HepG2 (cell line): ENCODE results near the gene ASGR1. TPM values are rescaled to one million over a fixed set of nuclear protein-coding genes. Genes with fewer than 3 reads are reported as not detected.

Source experiments
- ATAC-seq: fragments of 200-7000 bp; cut with Tn5 transposase; 3 replicates; pipeline ENCODE4 v1.9.1; 2020; ENCODE audit warnings: mild to moderate bottlenecking, moderate library complexity
- BruUV-seq: library from RNA; stranded (reverse); fragments of 400-500 nt; replicated peaks from 2 replicates; lab custom pipeline; 2021; lab: Mats Ljungman, UMichigan
- CTCF ChIA-PET: fragments of 300-600 bp; formaldehyde crosslinking; extraction: SDS; loops from one replicate; lab custom pipeline; 2021; ENCODE audit warnings: low total read pairs, inconsistent platforms, low intra/inter-chr PET ratio; lab: Yijun Ruan, JAX
- POLR2A ChIA-PET: fragments of 350-600 bp; sonication (Branson Sonifier 250); formaldehyde crosslinking; loops from one replicate; lab custom pipeline; 2020; ENCODE audit warnings: antibody characterized with exemption, inconsistent platforms; lab: Yijun Ruan, JAX
- DNase-seq: peaks from one replicate; pipeline ENCODE4 v3.0.0-alpha.2; 2015; ENCODE audit warnings: low spot score
- FAIRE-seq: peaks from 3 replicates; lab custom pipeline; 2011; peaks lifted over from hg19 to GRCh38; lab: Jason Lieb, UNC
- H2AFZ ChIP-seq: one replicate; pipeline ENCODE4 v1.6.1; 2011; ENCODE audit warnings: low read length, inconsistent platforms
- H3K27ac ChIP-seq: fragments of 300-600 bp; 3 replicates; pipeline ENCODE4 v1.8.0; 2011; ENCODE audit warnings: mixed run types, mild to moderate bottlenecking, mixed read lengths, low read length, inconsistent platforms; ENCODE audit not compliant: insufficient read depth; ENCODE audit errors: extremely low read length
- H3K27me3 ChIP-seq, 2 experiments: fragments of 200-600 bp in 1 of 2; 2 replicates in 1 of 2; 3 replicates in 1 of 2; pipeline versions ENCODE4 v1.6.0 to v1.8.0; 2011; ENCODE audit warnings: low read length in 2 of 2, mild to moderate bottlenecking in 2 of 2, moderate library complexity in 2 of 2, inconsistent platforms in 1 of 2; ENCODE audit not compliant: insufficient read depth in 2 of 2, control insufficient read depth in 1 of 2
- H3K36me3 ChIP-seq, 2 experiments: fragments of 200-600 bp in 1 of 2; replicated peaks in 1 of 2; 2 replicates in 1 of 2; 3 replicates in 1 of 2; pipeline versions ENCODE4 v1.5.1 to v1.8.0; 2011; ENCODE audit warnings: low read length in 2 of 2, inconsistent platforms in 1 of 2; ENCODE audit not compliant: insufficient read depth in 2 of 2, control insufficient read depth in 1 of 2
- H3K4me1 ChIP-seq: 2 replicates; pipeline ENCODE4 v1.5.1; 2012; ENCODE audit warnings: low read length, inconsistent platforms; ENCODE audit not compliant: insufficient read depth
- H3K4me2 ChIP-seq: 2 replicates; pipeline ENCODE4 v1.6.0; 2011; ENCODE audit warnings: low read depth, low read length, inconsistent platforms
- H3K4me3 ChIP-seq, 3 experiments: fragments of 200-600 bp in 1 of 3; sonication (generic), shearing (Covaris generic) in 1 of 3; replicated peaks in 1 of 3; 2 replicates each; pipeline ENCODE4 v1.5.1; 2011 to 2016; ENCODE audit warnings: low read length in 3 of 3, inconsistent platforms in 2 of 3, low read depth in 2 of 3, mild to moderate bottlenecking in 2 of 3, control low read depth in 1 of 3, mixed read lengths in 1 of 3; ENCODE audit not compliant: insufficient read depth in 1 of 3
- H3K79me2 ChIP-seq: one replicate; pipeline ENCODE4 v1.6.1; 2011; ENCODE audit warnings: low read length, inconsistent platforms; ENCODE audit not compliant: insufficient read depth
- H3K9ac ChIP-seq: 2 replicates; pipeline ENCODE4 v1.6.0; 2011; ENCODE audit warnings: mild to moderate bottlenecking, low read depth, low read length, inconsistent platforms; ENCODE audit not compliant: insufficient read depth
- H3K9me3 ChIP-seq: 2 replicates; pipeline ENCODE4 v1.5.1; 2012; ENCODE audit warnings: mild to moderate bottlenecking, low read length
- H4K20me1 ChIP-seq: 2 replicates; pipeline ENCODE4 v1.6.0; 2011; ENCODE audit warnings: inconsistent platforms, mild to moderate bottlenecking, low read length, moderate library complexity; ENCODE audit not compliant: insufficient read depth
- FIP1L1 ChIP-seq: fragments of 200-400 bp; formaldehyde crosslinking; IDR thresholded peaks from 2 replicates; pipeline ENCODE4 v1.6.1; 2018; ENCODE audit warnings: low read depth, mild to moderate bottlenecking, low read length, moderate library complexity, borderline replicate concordance; ENCODE audit not compliant: insufficient read depth
- GMEB2 ChIP-seq: IDR thresholded peaks from 2 replicates; pipeline ENCODE4 v1.6.1; 2016; ENCODE audit warnings: missing biosample characterization, missing genetic modification reagents, low read depth
- MAX ChIP-seq: IDR thresholded peaks from 2 replicates; pipeline ENCODE4 v1.6.1; 2012; ENCODE audit warnings: inconsistent platforms
- NBN ChIP-seq: fragments of 450-650 bp; conservative IDR thresholded peaks from 2 replicates; pipeline ENCODE4 v1.6.1; 2017
- NCOR1 ChIP-seq: fragments of 200-600 bp; sonication (generic); IDR thresholded peaks from 2 replicates; pipeline ENCODE4 v1.7.0; 2017; ENCODE audit warnings: antibody characterized with exemption, low read length, borderline replicate concordance
- PHB2 ChIP-seq: fragments of 450-650 bp; IDR thresholded peaks from 2 replicates; pipeline ENCODE4 v1.6.1; 2018; ENCODE audit not compliant: partially characterized antibody
- REST ChIP-seq, 2 experiments: IDR thresholded peaks; 2 replicates each; pipeline ENCODE4 v1.6.1; 2011 to 2012; ENCODE audit warnings: low read length in 2 of 2, borderline replicate concordance in 1 of 2, low read depth in 1 of 2, mild to moderate bottlenecking in 1 of 2, moderate library complexity in 1 of 2
- SUZ12 ChIP-seq: fragments of 150-350 bp; IDR thresholded peaks from 2 replicates; pipeline ENCODE4 v1.6.1; 2014; ENCODE audit warnings: low read depth, low read length
- TRIM24 ChIP-seq: sonication (generic); formaldehyde crosslinking; IDR thresholded peaks from 2 replicates; pipeline ENCODE4 v1.8.0; 2022; ENCODE audit warnings: mild to moderate bottlenecking, missing genetic modification reagents
- ZBTB42 ChIP-seq: sonication (generic); formaldehyde crosslinking; IDR thresholded peaks from 2 replicates; pipeline ENCODE4 v1.5.0; 2020; ENCODE audit warnings: mild to moderate bottlenecking, missing genetic modification reagents
- ZNF580 ChIP-seq: IDR thresholded peaks from 2 replicates; pipeline ENCODE4 v1.6.1; 2016; ENCODE audit warnings: low read depth, borderline replicate concordance
- ZNF644 ChIP-seq: IDR thresholded peaks from 2 replicates; pipeline ENCODE4 v1.6.1; 2016; ENCODE audit warnings: low read depth
- ZNF674 ChIP-seq: sonication (generic); formaldehyde crosslinking; IDR thresholded peaks from 2 replicates; pipeline ENCODE4 v1.5.0; 2020; ENCODE audit warnings: low read depth, mild to moderate bottlenecking, missing genetic modification reagents
- ZSCAN30 ChIP-seq: sonication (generic); formaldehyde crosslinking; IDR thresholded peaks from 2 replicates; pipeline ENCODE4 v1.5.0; 2020; ENCODE audit warnings: mild to moderate bottlenecking, missing genetic modification reagents
- WGBS: methylation state at CpG from one replicate; pipeline ENCODE4 v1.1.6; 2017; ENCODE audit warnings: low lambda C conversion rate; 5-methylcytosine and 5-hydroxymethylcytosine counted together
- in situ Hi-C: cut with HindIII; loops from 2 replicates; pipeline ENCODE4 v1.10.0; 2017; ENCODE audit warnings: low pct_unique_long_range_greater_than_20kb; ENCODE audit not compliant: extremely low pct_ligation_motif_present
- intact Hi-C: fragments of 100-400 bp; cut with micrococcal nuclease; formaldehyde crosslinking; loops from one replicate; pipeline ENCODE4 v1.10.0; 2022; ENCODE audit not compliant: unreplicated experiment
- polyA plus RNA-seq, 8 experiments: library from polyadenylated mRNA; depleted of rRNA in 3 of 8; stranded (reverse) in 7 of 8; unstranded in 1 of 8; fragments of >200 nt; fragmentation: Illumina TruSeq in 4 of 8; extraction: Trizol in 4 of 8; gene quantifications; 2 replicates each; pipeline versions ENCODE4 v1.2.1 to v1.2.3, GENCODE V29; 2011 to 2016; ENCODE audit warnings: low read depth in 4 of 8, missing spikeins in 1 of 8, mixed read lengths in 1 of 8; ENCODE audit not compliant: insufficient read depth in 1 of 8
- total RNA-seq, 5 experiments: library from RNA; depleted of rRNA; stranded (reverse); fragments of >200 nt; fragmentation: Illumina TruSeq; extraction: Trizol; gene quantifications; 2 replicates each; pipeline ENCODE4 v1.2.3, GENCODE V29; 2016; ENCODE audit warnings: low read depth in 1 of 5

ASGR1 gene
- total and polyA plus RNA-seq, 2 of the 13 experiments (the other 11 are each of a cell fraction or from before 2014, with no cell fraction given) = 353 to 796 TPM

GRCh38 chr17:7211491-7212273 is 32.5 kb upstream of the ASGR1 start:
- BruUV-seq = no TSS peak
- CTCF ChIA-PET = no interaction called here
- in situ Hi-C loops = no loop called here

More at GRCh38 chr17:7211491-7212273, 32.5 kb upstream of the ASGR1 start:
- DNase-seq (no peak), ATAC-seq (no peak), FAIRE-seq (no peak)
- Histone ChIP-seq H2AFZ (no peak overlapping the region), H3K4me1 (peaks cover 30% of the 10 kb centered on the region), H4K20me1 (no peaks in the 10 kb centered on the region), H3K9me3 (no peaks in the 10 kb centered on the region), H3K9ac (no peak overlapping the region), H3K79me2 (no peaks in the 10 kb centered on the region), H3K27me3 (peaks cover 0 to 4% of the 10 kb centered on the region in 2 experiments; a peak in 2 of 5 replicates), H3K4me3 (no peak overlapping the region), H3K4me2 (no peak overlapping the region), H3K27ac (no peak overlapping the region), H3K36me3 (no peaks in the 10 kb centered on the region)
- intact Hi-C loops = loop anchor here (5.0 kb wide), 1 partner anchor 34 kb away; the partner anchor contains the start of gene ASGR1
- no peak for TF ChIP-seq GMEB2 (CRISPR knock-in tag)
- no peak for TF ChIP-seq ZSCAN30 (CRISPR knock-in tag)
- no peak for TF ChIP-seq ZNF674 (CRISPR knock-in tag)
- no peak for TF ChIP-seq REST (IDR thresholded peaks at IDR 0.05; ENCODE audit: borderline replicate concordance in 1 of 2, low read depth in 1 of 2, low read length in 2 of 2)
- no peak for TF ChIP-seq MAX
- no peak for TF ChIP-seq NCOR1
- TF ChIP-seq ZBTB42 (CRISPR knock-in tag) = no peak
- no peak for TF ChIP-seq ZNF580 (CRISPR knock-in tag)
- TF ChIP-seq NBN = no peak
- TF ChIP-seq SUZ12 = no peak
- TF ChIP-seq ZNF644 (CRISPR knock-in tag) = no peak
- TF ChIP-seq FIP1L1 = no peak
- no peak for TF ChIP-seq TRIM24 (CRISPR knock-in tag)
- no peak for TF ChIP-seq PHB2
- 79% methylated on average over 31 of the region's 37 CpGs for WGBS
- POLR2A ChIA-PET = no interaction called here
